Lower leg skin (tissue), 3 donors: ENCODE measurements around the gene CEMP1.

Experiments
- POLR2A ChIP-seq, 2 donors: fragments of 450-650 bp; IDR thresholded peaks; one replicate each; pipeline ENCODE4 v1.6.1; 2016 to 2017; ENCODE audit warnings: antibody characterized with exemption in 2 of 2, mild to moderate bottlenecking in 1 of 2, moderate library complexity in 1 of 2
- TF ChIP-seq, protein P1 (sequence below), 3 donors: fragments of 450-650 bp; IDR thresholded peaks; one replicate each; pipeline ENCODE4 v1.5.1; 2016; ENCODE audit warnings: antibody characterized with exemption in 3 of 3, mild to moderate bottlenecking in 3 of 3, moderate library complexity in 2 of 3

DNA sequence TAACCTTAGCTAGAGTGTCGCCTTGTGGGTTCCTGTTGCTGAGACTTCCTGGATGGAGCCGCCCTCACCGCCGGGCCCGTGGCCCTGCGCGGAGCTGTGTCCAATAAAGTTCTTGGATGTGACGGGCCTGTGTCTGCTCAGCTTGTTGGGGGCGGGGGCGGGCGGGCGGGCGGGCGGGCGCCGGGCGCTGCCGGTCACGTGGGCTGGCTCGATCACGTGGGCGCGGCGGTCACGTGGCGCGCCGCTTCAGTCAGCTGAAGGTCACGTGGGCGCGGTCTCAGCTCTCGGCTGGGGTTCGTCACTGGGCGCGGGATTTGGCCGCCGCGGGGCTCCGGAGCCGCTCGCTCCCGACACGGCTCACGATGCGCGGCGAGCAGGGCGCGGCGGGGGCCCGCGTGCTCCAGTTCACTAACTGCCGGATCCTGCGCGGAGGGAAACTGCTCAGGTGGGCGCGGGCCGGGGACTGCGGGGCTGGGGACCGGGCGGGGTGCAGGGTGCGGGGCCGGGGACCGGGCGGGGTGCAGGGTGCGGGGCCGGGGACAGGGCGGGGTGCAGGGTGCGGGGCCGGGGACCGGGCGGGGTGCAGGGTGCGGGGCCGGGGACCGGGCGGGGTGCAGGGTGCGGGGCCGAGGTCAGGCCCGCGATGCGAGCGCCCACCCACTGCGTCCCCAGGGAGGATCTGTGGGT is 11.0 kb downstream of the CEMP1 start, which contains the start of gene AMDHD2:
- no peak for TF ChIP-seq POLR2A (IDR thresholded peaks at IDR 0.05)
- TF ChIP-seq, protein P1, sequence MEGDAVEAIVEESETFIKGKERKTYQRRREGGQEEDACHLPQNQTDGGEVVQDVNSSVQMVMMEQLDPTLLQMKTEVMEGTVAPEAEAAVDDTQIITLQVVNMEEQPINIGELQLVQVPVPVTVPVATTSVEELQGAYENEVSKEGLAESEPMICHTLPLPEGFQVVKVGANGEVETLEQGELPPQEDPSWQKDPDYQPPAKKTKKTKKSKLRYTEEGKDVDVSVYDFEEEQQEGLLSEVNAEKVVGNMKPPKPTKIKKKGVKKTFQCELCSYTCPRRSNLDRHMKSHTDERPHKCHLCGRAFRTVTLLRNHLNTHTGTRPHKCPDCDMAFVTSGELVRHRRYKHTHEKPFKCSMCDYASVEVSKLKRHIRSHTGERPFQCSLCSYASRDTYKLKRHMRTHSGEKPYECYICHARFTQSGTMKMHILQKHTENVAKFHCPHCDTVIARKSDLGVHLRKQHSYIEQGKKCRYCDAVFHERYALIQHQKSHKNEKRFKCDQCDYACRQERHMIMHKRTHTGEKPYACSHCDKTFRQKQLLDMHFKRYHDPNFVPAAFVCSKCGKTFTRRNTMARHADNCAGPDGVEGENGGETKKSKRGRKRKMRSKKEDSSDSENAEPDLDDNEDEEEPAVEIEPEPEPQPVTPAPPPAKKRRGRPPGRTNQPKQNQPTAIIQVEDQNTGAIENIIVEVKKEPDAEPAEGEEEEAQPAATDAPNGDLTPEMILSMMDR (IDR thresholded peaks at IDR 0.05) = no peak
